ENCODE data around the gene CAMTA1.

- TF ChIP-seq CTCF (IDR thresholded peaks at IDR 0.05; ENCODE audit: low read length), result no peak
- TF ChIP-seq EZH2 (optimal IDR thresholded peaks at IDR 0.05; ENCODE audit: low read depth, low read length), result no peak
Observed at GRCh38 chr1:7671146-7671465, 885.9 kb downstream of the CAMTA1 start.
